ENCODE results near the gene MTRF1L. TPM values are rescaled to one million over a fixed set of nuclear protein-coding genes. Genes with fewer than 3 reads are reported as not detected.

MTRF1L gene
- polyA plus RNA-seq, 3 donors = 8.2 to 12.8 (median 10.8) TPM

DNA sequence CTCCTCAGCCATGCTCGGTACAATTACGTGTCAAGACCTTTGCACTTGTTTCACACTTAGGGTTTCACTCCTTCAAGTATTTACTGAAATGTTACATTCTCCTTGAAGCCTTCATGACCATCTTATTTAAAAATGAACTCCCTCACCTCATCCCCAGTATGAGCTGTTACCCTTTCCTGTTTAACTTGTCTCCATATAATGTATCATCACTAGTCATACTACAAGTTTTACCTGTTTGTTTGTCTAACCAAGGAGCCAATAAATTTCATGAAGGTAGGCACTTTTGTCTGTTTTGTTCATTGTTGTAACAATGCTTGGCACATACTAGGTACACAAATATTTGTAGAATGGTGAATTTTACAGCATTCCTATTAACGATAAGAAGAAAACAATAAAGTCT, 46.1 kb upstream of the MTRF1L start:
- TF ChIP-seq, protein P1, sequence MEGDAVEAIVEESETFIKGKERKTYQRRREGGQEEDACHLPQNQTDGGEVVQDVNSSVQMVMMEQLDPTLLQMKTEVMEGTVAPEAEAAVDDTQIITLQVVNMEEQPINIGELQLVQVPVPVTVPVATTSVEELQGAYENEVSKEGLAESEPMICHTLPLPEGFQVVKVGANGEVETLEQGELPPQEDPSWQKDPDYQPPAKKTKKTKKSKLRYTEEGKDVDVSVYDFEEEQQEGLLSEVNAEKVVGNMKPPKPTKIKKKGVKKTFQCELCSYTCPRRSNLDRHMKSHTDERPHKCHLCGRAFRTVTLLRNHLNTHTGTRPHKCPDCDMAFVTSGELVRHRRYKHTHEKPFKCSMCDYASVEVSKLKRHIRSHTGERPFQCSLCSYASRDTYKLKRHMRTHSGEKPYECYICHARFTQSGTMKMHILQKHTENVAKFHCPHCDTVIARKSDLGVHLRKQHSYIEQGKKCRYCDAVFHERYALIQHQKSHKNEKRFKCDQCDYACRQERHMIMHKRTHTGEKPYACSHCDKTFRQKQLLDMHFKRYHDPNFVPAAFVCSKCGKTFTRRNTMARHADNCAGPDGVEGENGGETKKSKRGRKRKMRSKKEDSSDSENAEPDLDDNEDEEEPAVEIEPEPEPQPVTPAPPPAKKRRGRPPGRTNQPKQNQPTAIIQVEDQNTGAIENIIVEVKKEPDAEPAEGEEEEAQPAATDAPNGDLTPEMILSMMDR (IDR thresholded peaks at IDR 0.05) = no peak
- no peak overlapping the region for H3K4me3 ChIP-seq (replicated peaks in 1 of 3; ENCODE audit: low read depth in 2 of 3, low read length in 3 of 3)
- DNase-seq = no peak
- no peaks in the 10 kb centered on the region for H3K27me3 ChIP-seq (ENCODE audit: control insufficient read depth in 2 of 2, insufficient read depth in 2 of 2, low read length in 2 of 2)
- no peaks in the 10 kb centered on the region for H3K36me3 ChIP-seq (replicated peaks in 1 of 2; ENCODE audit: control insufficient read depth in 1 of 2, insufficient read depth in 2 of 2, low read length in 2 of 2)
- Mint-ChIP-seq H3K27me3 (ENCODE audit: low read depth in 3 of 3) (peaks cover 0 to 3% (median 2%) of the 10 kb centered on the region in 3 donors), H3K4me3 (no peak overlapping the region), H3K9me3 (peaks cover 0 to 3% (median 0%) of the 10 kb centered on the region in 7 donors), H3K27ac (no peak overlapping the region), H3K4me1 (no peaks in the 10 kb centered on the region), H3K36me3 (no peaks in the 10 kb centered on the region)
- no peaks in the 10 kb centered on the region for H3K9me3 ChIP-seq (replicated peaks in 1 of 2; ENCODE audit: control insufficient read depth in 1 of 2, insufficient read depth in 1 of 2, low read length in 2 of 2)
- H3K4me1 ChIP-seq (ENCODE audit: control insufficient read depth in 1 of 2, insufficient read depth in 2 of 2, low read length in 2 of 2) = no peaks in the 10 kb centered on the region
- no peak overlapping the region for H2AFZ ChIP-seq (ENCODE audit: insufficient read depth, low read depth, low read length, poor library complexity, severe bottlenecking)
- intact Hi-C loops (cut with micrococcal nuclease) = no loop called here
- no peak overlapping the region for H3K27ac ChIP-seq (ENCODE audit: low read depth in 1 of 2, low read length in 2 of 2)
- no peak overlapping the region for H3K9ac ChIP-seq (ENCODE audit: insufficient read depth, low read length, poor library complexity, severe bottlenecking)
- no peak overlapping the region for H3K4me2 ChIP-seq (replicated peaks; ENCODE audit: extremely low read depth, low read length, poor library complexity, severe bottlenecking)
- WGBS (ENCODE audit: insufficient coverage) = 100% methylated on average over 2 of the region's 3 CpGs
- H3K79me2 ChIP-seq (ENCODE audit: insufficient read depth, low read length) = no peaks in the 10 kb centered on the region
- no peaks in the 10 kb centered on the region for H4K20me1 ChIP-seq (ENCODE audit: insufficient read depth, low read length)

DNA sequence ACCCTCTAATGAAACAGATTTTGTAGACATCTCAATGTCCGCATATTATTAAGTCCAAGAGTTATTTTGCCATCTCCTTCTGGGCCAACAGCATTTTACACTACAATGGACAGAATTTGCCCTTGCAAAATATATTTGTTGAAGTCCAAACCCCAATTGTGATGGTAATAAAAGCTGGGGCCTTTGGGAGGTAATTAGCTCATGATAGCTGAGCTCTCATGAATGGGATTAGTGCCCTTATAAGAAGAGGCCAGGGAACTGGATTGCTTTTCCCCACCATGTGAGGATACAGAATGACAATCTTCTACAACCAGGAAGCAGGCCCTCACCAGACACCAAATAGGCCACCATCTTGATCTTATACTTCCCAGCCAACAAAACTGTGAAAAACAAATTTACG, 44.9 kb upstream of the MTRF1L start:
- H3K4me3 Mint-ChIP-seq = no peak overlapping the region
- intact Hi-C loops (cut with micrococcal nuclease) = no loop called here

More for the DNA sequence above, 44.9 kb upstream of the MTRF1L start:
- Histone ChIP-seq H3K9ac (ENCODE audit: insufficient read depth, low read length, poor library complexity, severe bottlenecking) (no peak overlapping the region), H3K4me2 (replicated peaks; ENCODE audit: extremely low read depth, low read length, poor library complexity, severe bottlenecking) (no peak overlapping the region), H3K27ac (ENCODE audit: low read depth in 1 of 2, low read length in 2 of 2) (no peak overlapping the region), H3K79me2 (ENCODE audit: insufficient read depth, low read length) (no peaks in the 10 kb centered on the region), H3K27me3 (ENCODE audit: control insufficient read depth in 2 of 2, insufficient read depth in 2 of 2, low read length in 2 of 2) (no peaks in the 10 kb centered on the region), H3K36me3 (replicated peaks in 1 of 2; ENCODE audit: control insufficient read depth in 1 of 2, insufficient read depth in 2 of 2, low read length in 2 of 2) (no peaks in the 10 kb centered on the region), H2AFZ (ENCODE audit: insufficient read depth, low read depth, low read length, poor library complexity, severe bottlenecking) (no peak overlapping the region), H4K20me1 (ENCODE audit: insufficient read depth, low read length) (no peaks in the 10 kb centered on the region), H3K4me1 (ENCODE audit: control insufficient read depth in 1 of 2, insufficient read depth in 2 of 2, low read length in 2 of 2) (no peaks in the 10 kb centered on the region), H3K9me3 (replicated peaks in 1 of 2; ENCODE audit: control insufficient read depth in 1 of 2, insufficient read depth in 1 of 2, low read length in 2 of 2) (no peaks in the 10 kb centered on the region), H3K4me3 (replicated peaks in 1 of 3; ENCODE audit: low read depth in 2 of 3, low read length in 3 of 3) (no peak overlapping the region)
- Mint-ChIP-seq H3K9me3 (peaks cover 0 to 3% (median 0%) of the 10 kb centered on the region in 7 donors), H3K4me1 (no peaks in the 10 kb centered on the region), H3K27ac (no peak overlapping the region), H3K27me3 (ENCODE audit: low read depth in 3 of 3) (peaks cover 0 to 3% (median 2%) of the 10 kb centered on the region in 3 donors), H3K36me3 (no peaks in the 10 kb centered on the region)
- 94% methylated on average over 2 of the region's 2 CpGs for WGBS (ENCODE audit: insufficient coverage)
- no peak for DNase-seq
- TF ChIP-seq, protein P1 (IDR thresholded peaks at IDR 0.05) = no peak
